Fibroblast of lung (primary cell): ENCODE measurements around the gene GUCY1A2. TPM values are rescaled to one million over a fixed set of nuclear protein-coding genes. Genes with fewer than 3 reads are reported as not detected.

Experiments used
- DNase-seq, 2 donors: peaks; one replicate each; pipeline versions ENCODE4 v3.0.0 to v3.0.0-alpha.2; 2010; ENCODE audit warnings: low read depth in 2 of 2
- H2AFZ ChIP-seq: 2 replicates; pipeline ENCODE4 v1.5.1; 2012; ENCODE audit warnings: low read length, control low read depth, inconsistent platforms
- H3K27ac ChIP-seq: 2 replicates; pipeline ENCODE4 v1.5.1; 2011; ENCODE audit warnings: low read length, control low read depth; ENCODE audit not compliant: insufficient read depth
- H3K27me3 ChIP-seq: 2 replicates; pipeline ENCODE4 v1.5.1; 2011; ENCODE audit warnings: mild to moderate bottlenecking, low read length; ENCODE audit not compliant: control insufficient read depth, insufficient read depth
- H3K36me3 ChIP-seq: 2 replicates; pipeline ENCODE4 v1.5.1; 2011; ENCODE audit warnings: low read length; ENCODE audit not compliant: control insufficient read depth, insufficient read depth
- H3K4me1 ChIP-seq: 2 replicates; pipeline ENCODE4 v1.5.1; 2011; ENCODE audit warnings: low read length; ENCODE audit not compliant: control insufficient read depth, insufficient read depth; ENCODE audit errors: extremely low read depth
- H3K4me2 ChIP-seq: 2 replicates; pipeline ENCODE4 v1.5.1; 2011; ENCODE audit warnings: low read length, control low read depth; ENCODE audit not compliant: insufficient read depth; ENCODE audit errors: extremely low read depth
- H3K4me3 ChIP-seq, 4 experiments: fragments of 200-600 bp in 1 of 4; sonication (generic) in 1 of 4; replicated peaks in 1 of 4; 2 replicates each; pipeline ENCODE4 v1.5.1; 2011 to 2016; ENCODE audit warnings: low read length in 4 of 4, low read depth in 3 of 4, mild to moderate bottlenecking in 3 of 4, control low read depth in 2 of 4, inconsistent platforms in 1 of 4, mixed read lengths in 1 of 4; ENCODE audit not compliant: insufficient read depth in 1 of 4; ENCODE audit errors: control extremely low read depth in 1 of 4
- H3K79me2 ChIP-seq: 2 replicates; pipeline ENCODE4 v1.5.1; 2012; ENCODE audit warnings: mild to moderate bottlenecking, low read length, inconsistent platforms; ENCODE audit not compliant: control insufficient read depth, insufficient read depth
- H3K9ac ChIP-seq: 2 replicates; pipeline ENCODE4 v1.5.1; 2011; ENCODE audit warnings: mild to moderate bottlenecking, low read length, control low read depth; ENCODE audit not compliant: insufficient read depth
- H3K9me3 ChIP-seq: 2 replicates; pipeline ENCODE4 v1.5.1; 2012; ENCODE audit warnings: low read depth, low read length; ENCODE audit not compliant: control insufficient read depth, insufficient read depth
- H4K20me1 ChIP-seq: 2 replicates; pipeline ENCODE4 v1.5.1; 2011; ENCODE audit warnings: low read length; ENCODE audit not compliant: control insufficient read depth, insufficient read depth; ENCODE audit errors: extremely low read depth
- EZH2 ChIP-seq: IDR thresholded peaks from 2 replicates; pipeline ENCODE4 v1.5.1; 2012; ENCODE audit warnings: low read length, control low read depth, mild to moderate bottlenecking; ENCODE audit errors: missing control alignments
- polyA plus RNA-seq, 2 donors: library from polyadenylated mRNA; depleted of rRNA in 1 of 2; stranded (reverse) in 1 of 2; unstranded in 1 of 2; fragments of >200 nt; gene quantifications; 2 replicates each; pipeline ENCODE4 v1.2.1, GENCODE V29; 2011 to 2012; ENCODE audit warnings: missing spikeins in 1 of 2
- total RNA-seq: library from RNA; depleted of rRNA; stranded (reverse); fragments of >200 nt; gene quantifications from 2 replicates; pipeline ENCODE4 v1.2.1, GENCODE V29; 2014
- TF ChIP-seq, protein P1 (sequence below), 2 donors: IDR thresholded peaks in 1 of 2; conservative IDR thresholded peaks in 1 of 2; 1 replicate in 1 of 2; 2 replicates in 1 of 2; pipeline ENCODE4 v1.5.1; 2011 to 2012; ENCODE audit warnings: low read length in 2 of 2, control low read depth in 1 of 2, inconsistent platforms in 1 of 2, low read depth in 1 of 2, mild to moderate bottlenecking in 1 of 2

The GUCY1A2 gene
- total and polyA plus RNA-seq, 2 donors (not counting 1 experiment from before 2014, with no cell fraction given): 0.50 to 1.4 TPM

DNA sequence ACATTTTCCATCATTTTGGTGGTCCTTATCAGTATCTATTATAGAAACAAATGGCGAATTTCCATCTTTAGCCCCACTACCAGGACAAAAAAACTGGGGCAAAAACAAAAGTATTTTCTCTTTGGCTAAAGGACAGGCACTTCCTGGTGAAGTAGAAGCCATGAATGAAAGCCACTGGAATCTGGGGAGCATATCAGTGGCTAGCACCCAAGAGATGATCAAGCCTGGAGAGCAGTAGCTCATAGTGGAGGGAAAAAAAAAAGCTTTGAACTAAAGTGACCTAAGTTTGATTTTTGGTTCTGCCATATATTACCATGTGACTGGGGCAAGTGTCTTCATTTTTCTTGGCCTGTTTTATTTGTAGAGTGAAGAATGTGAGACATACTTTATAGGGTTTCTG is 272.3 kb downstream of the GUCY1A2 start:
- no peak for TF ChIP-seq EZH2
- TF ChIP-seq, protein P1, sequence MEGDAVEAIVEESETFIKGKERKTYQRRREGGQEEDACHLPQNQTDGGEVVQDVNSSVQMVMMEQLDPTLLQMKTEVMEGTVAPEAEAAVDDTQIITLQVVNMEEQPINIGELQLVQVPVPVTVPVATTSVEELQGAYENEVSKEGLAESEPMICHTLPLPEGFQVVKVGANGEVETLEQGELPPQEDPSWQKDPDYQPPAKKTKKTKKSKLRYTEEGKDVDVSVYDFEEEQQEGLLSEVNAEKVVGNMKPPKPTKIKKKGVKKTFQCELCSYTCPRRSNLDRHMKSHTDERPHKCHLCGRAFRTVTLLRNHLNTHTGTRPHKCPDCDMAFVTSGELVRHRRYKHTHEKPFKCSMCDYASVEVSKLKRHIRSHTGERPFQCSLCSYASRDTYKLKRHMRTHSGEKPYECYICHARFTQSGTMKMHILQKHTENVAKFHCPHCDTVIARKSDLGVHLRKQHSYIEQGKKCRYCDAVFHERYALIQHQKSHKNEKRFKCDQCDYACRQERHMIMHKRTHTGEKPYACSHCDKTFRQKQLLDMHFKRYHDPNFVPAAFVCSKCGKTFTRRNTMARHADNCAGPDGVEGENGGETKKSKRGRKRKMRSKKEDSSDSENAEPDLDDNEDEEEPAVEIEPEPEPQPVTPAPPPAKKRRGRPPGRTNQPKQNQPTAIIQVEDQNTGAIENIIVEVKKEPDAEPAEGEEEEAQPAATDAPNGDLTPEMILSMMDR (conservative IDR thresholded peaks at IDR 0.05 in 1 of 2, IDR thresholded peaks at IDR 0.05 in 1 of 2; ENCODE audit: low read depth in 1 of 2, low read length in 2 of 2): no peak

GRCh38 chr11:106733635-106734034 is 284.6 kb downstream of the GUCY1A2 start:
- no peak overlapping the region for H3K9ac ChIP-seq
- H2AFZ ChIP-seq: peak overlapping the region; percentile 10
- no peak overlapping the region for H3K4me2 ChIP-seq
- peak in 1 of 2 donors; percentile 64 for DNase-seq
- no peaks in the 10 kb centered on the region for H3K79me2 ChIP-seq
- H3K9me3 ChIP-seq: no peaks in the 10 kb centered on the region
- no peaks in the 10 kb centered on the region for H4K20me1 ChIP-seq
- H3K4me1 ChIP-seq: no peaks in the 10 kb centered on the region
- H3K27ac ChIP-seq: no peak overlapping the region
- H3K27me3 ChIP-seq: no peaks in the 10 kb centered on the region
- TF ChIP-seq EZH2: no peak
- TF ChIP-seq, protein P1 (conservative IDR thresholded peaks at IDR 0.05 in 1 of 2, IDR thresholded peaks at IDR 0.05 in 1 of 2; ENCODE audit: low read depth in 1 of 2, low read length in 2 of 2): no peak
- H3K4me3 ChIP-seq: no peak overlapping the region
- H3K36me3 ChIP-seq: no peaks in the 10 kb centered on the region

More for the DNA sequence above, 272.3 kb downstream of the GUCY1A2 start:
- no peak overlapping the region for H3K9ac ChIP-seq
- no peaks in the 10 kb centered on the region for H3K27me3 ChIP-seq
- no peaks in the 10 kb centered on the region for H3K4me1 ChIP-seq
- H4K20me1 ChIP-seq: no peaks in the 10 kb centered on the region
- no peak overlapping the region for H2AFZ ChIP-seq
- no peaks in the 10 kb centered on the region for H3K9me3 ChIP-seq
- no peaks in the 10 kb centered on the region for H3K36me3 ChIP-seq
- no peak overlapping the region for H3K27ac ChIP-seq
- H3K79me2 ChIP-seq: no peaks in the 10 kb centered on the region
- H3K4me2 ChIP-seq: no peak overlapping the region
- peak in 1 of 2 donors; percentile 37 for DNase-seq
- no peak overlapping the region for H3K4me3 ChIP-seq

DNA sequence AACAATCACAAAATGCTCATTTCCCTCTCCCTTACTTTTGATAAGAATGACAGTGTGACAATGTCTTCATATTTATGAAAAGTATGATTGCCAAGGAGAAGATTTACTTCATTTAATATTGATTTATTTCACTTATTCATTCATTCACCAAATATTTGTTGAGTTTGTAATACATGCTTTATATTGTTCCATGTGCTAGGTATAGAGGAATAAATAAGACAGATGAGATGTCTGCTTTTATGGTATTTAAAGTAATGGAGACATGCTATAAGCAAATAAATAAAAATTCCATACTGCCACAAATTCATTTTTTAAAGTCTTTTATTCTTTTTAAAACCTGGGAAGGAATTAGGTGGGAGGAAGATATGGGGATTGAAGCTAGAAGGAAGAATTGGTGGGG is 289.4 kb downstream of the GUCY1A2 start:
- Histone ChIP-seq H3K79me2 (no peaks in the 10 kb centered on the region), H3K27ac (no peak overlapping the region), H4K20me1 (no peaks in the 10 kb centered on the region), H2AFZ (no peak overlapping the region), H3K9ac (no peak overlapping the region), H3K27me3 (no peaks in the 10 kb centered on the region), H3K4me1 (no peaks in the 10 kb centered on the region), H3K36me3 (no peaks in the 10 kb centered on the region), H3K4me3 (no peak overlapping the region), H3K4me2 (no peak overlapping the region), H3K9me3 (no peaks in the 10 kb centered on the region)
- no peak for TF ChIP-seq EZH2
- TF ChIP-seq, protein P1 (conservative IDR thresholded peaks at IDR 0.05 in 1 of 2, IDR thresholded peaks at IDR 0.05 in 1 of 2; ENCODE audit: low read depth in 1 of 2, low read length in 2 of 2): no peak
- DNase-seq: no peak
